Measurements from ENCODE around the gene ROBO4. TPM values are rescaled to one million over a fixed set of nuclear protein-coding genes. Genes with fewer than 3 reads are reported as not detected.

ROBO4 gene
- total and polyA plus RNA-seq, 9 of the 15 experiments (the other 6 are each of a cell fraction or from before 2014, with no cell fraction given) = not detected

GRCh38 chr11:124900464-124900863, 2.8 kb upstream of the ROBO4 start:
- no peaks in the 10 kb centered on the region for H3K4me1 ChIP-seq (replicated peaks in 1 of 2; ENCODE audit: control insufficient read depth in 2 of 2, insufficient read depth in 2 of 2, low read length in 2 of 2)
- no peak overlapping the region for H3K4me2 ChIP-seq (ENCODE audit: insufficient read depth, low read length)
- peaks cover 7 to 31% of the 10 kb centered on the region in 2 experiments; a peak in 4 of 5 replicates for H3K27me3 ChIP-seq (ENCODE audit: control insufficient read depth in 2 of 2, insufficient read depth in 2 of 2, low read length in 2 of 2)
- H3K4me3 ChIP-seq = no peak overlapping the region
- no TSS peak for BruUV-seq (replicated peaks)
- ATAC-seq = no peak
- H4K20me1 ChIP-seq (replicated peaks; ENCODE audit: control insufficient read depth, insufficient read depth, low read length) = 0 out of 2 replicates have a peak, but pooled peaks cover 4% of the 10 kb centered on the region
- no peak for FAIRE-seq
- DNase-seq (ENCODE audit: extremely low read depth in 1 of 4, low spot score in 3 of 4) = no peak
- no peaks in the 10 kb centered on the region for H3K9me1 ChIP-seq (ENCODE audit: control insufficient read depth, insufficient read depth, low read length)
- TF ChIP-seq SMARCB1 (IDR thresholded peaks at IDR 0.05; ENCODE audit: insufficient read length, low read depth) = no peak
- TF ChIP-seq CCAR2 (IDR thresholded peaks at IDR 0.05; ENCODE audit: low read depth, low read length) = no peak
- TF ChIP-seq JUND (IDR thresholded peaks at IDR 0.05; ENCODE audit: borderline replicate concordance, low read depth, low read length) = 0 out of 2 replicates have a peak, but pooled peaks have one; percentile 21
- no peak for TF ChIP-seq JUND (tag; IDR thresholded peaks at IDR 0.05; ENCODE audit: borderline replicate concordance, low read depth, low read length)
- 0 out of 2 replicates have a peak, but pooled peaks have one; percentile 20 for TF ChIP-seq ATF3 (IDR thresholded peaks at IDR 0.05)
- TF ChIP-seq ATF3 (CRISPR knock-in tag; conservative IDR thresholded peaks at IDR 0.05) = no peak
- peak; percentile 52 for TF ChIP-seq FOSL1 (tag; conservative IDR thresholded peaks at IDR 0.05)
- TF ChIP-seq THAP7 (CRISPR knock-in tag; IDR thresholded peaks at IDR 0.05) = no peak
- H3K9ac ChIP-seq (ENCODE audit: insufficient read depth in 1 of 2, low read depth in 2 of 2, low read length in 2 of 2) = no peak overlapping the region
- WGBS (ENCODE audit: insufficient coverage, low coverage, missing lambda C conversion rate) = 3% methylated on average over 5 of the region's 5 CpGs
- H3K79me2 ChIP-seq (ENCODE audit: control insufficient read depth, insufficient read depth, low read length) = no peaks in the 10 kb centered on the region
- in situ Hi-C loops (cut with MboI) = no loop called here
- ChIA-PET POLR2A (no interaction called here), CTCF (ENCODE audit: low intra/inter-chr PET ratio) (no interaction called here)
- H3K27ac ChIP-seq (ENCODE audit: extremely low read depth, low read depth, low read length) = no peak overlapping the region
- intact Hi-C loops (cut with micrococcal nuclease) = no loop called here
- no peaks in the 10 kb centered on the region for H3K36me3 ChIP-seq (ENCODE audit: control insufficient read depth, insufficient read depth, low read length)
- no peak overlapping the region for H2AFZ ChIP-seq (ENCODE audit: low read depth, low read length)
- H3K9me3 ChIP-seq (replicated peaks; ENCODE audit: control insufficient read depth, insufficient read depth, low read depth, low read length) = no peaks in the 10 kb centered on the region

All from K562 (cell line).